Thyroid gland (tissue), 4 donors: ENCODE measurements around the gene MRPL10. TPM values are rescaled to one million over a fixed set of nuclear protein-coding genes. Genes with fewer than 3 reads are reported as not detected.

Experiments used
- DNase-seq, 2 donors: peaks; one replicate each; pipeline ENCODE4 v3.0.0-alpha.2; 2019
- H3K27ac ChIP-seq, 3 donors: fragments of 200-600 bp; sonication (generic); 1 replicate in 2 of 3; 2 replicates in 1 of 3; pipeline ENCODE4 v1.5.1; 2016 to 2019; ENCODE audit warnings: mild to moderate bottlenecking in 1 of 3, moderate library complexity in 1 of 3
- H3K27me3 ChIP-seq: fragments of 200-600 bp; sonication (generic); one replicate; pipeline ENCODE4 v1.5.1; 2019
- H3K36me3 ChIP-seq, 2 donors: fragments of 200-600 bp; sonication (generic); one replicate each; pipeline ENCODE4 v1.5.1; 2016 to 2019
- H3K4me1 ChIP-seq, 2 donors: fragments of 200-600 bp; sonication (generic); one replicate each; pipeline ENCODE4 v1.5.1; 2017 to 2019
- H3K4me3 ChIP-seq, 3 donors: fragments of 200-600 bp; sonication (generic); replicated peaks in 1 of 3; 1 replicate in 2 of 3; 2 replicates in 1 of 3; pipeline ENCODE4 v1.5.1; 2016; ENCODE audit warnings: mild to moderate bottlenecking in 1 of 3
- H3K9me3 ChIP-seq: fragments of 200-600 bp; sonication (generic); one replicate; pipeline ENCODE4 v1.5.1; 2017
- CTCF ChIP-seq, 6 experiments: fragments of 200-600 bp in 3 of 6; fragments of 450-650 bp in 3 of 6; sonication (generic) in 3 of 6; IDR thresholded peaks; one replicate each; pipeline ENCODE4 v1.5.1; 2016 to 2019; ENCODE audit warnings: antibody characterized with exemption in 6 of 6, mild to moderate bottlenecking in 2 of 6, inconsistent platforms in 1 of 6, moderate library complexity in 1 of 6
- POLR2A ChIP-seq, 2 donors: fragments of 450-650 bp; IDR thresholded peaks; one replicate each; pipeline ENCODE4 v1.6.1; 2017; ENCODE audit warnings: antibody characterized with exemption in 2 of 2, mild to moderate bottlenecking in 2 of 2, moderate library complexity in 1 of 2
- whole genome bisulfite sequencing, 2 donors: methylation state at CpG; one replicate each; pipeline ENCODE4 v1.1.5; 2017; 5-methylcytosine and 5-hydroxymethylcytosine counted together
- intact Hi-C: fragments of 100-400 bp; cut with DNase I; formaldehyde crosslinking; loops from one replicate; pipeline ENCODE4 v1.15.1; 2023
- total RNA-seq, 4 donors: library from RNA; depleted of rRNA; stranded (reverse); fragments of >200 nt; gene quantifications; one replicate each; pipeline ENCODE4 v1.2.3, GENCODE V29; 2016

Gene MRPL10
- total RNA-seq, 4 donors from 2014 or later = 36.1 to 51.9 (median 39.1) TPM

- Histone ChIP-seq H3K27ac (no peak overlapping the region), H3K4me1 (peaks cover 0 to 2% of the 10 kb centered on the region in 2 donors), H3K36me3 (peaks cover 16 to 22% of the 10 kb centered on the region in 2 donors), H3K27me3 (no peaks in the 10 kb centered on the region), H3K9me3 (no peaks in the 10 kb centered on the region), H3K4me3 (no peak overlapping the region)
- DNase-seq = no peak
- 62 to 66% methylated on average over 3 of the region's 3 CpGs for WGBS, 2 donors
- intact Hi-C loops = loop anchor here (10.0 kb wide), 1 partner anchor 140 kb away; no protein-coding TSS in a partner anchor
- TF ChIP-seq CTCF (IDR thresholded peaks at IDR 0.05) (no peak), POLR2A (IDR thresholded peaks at IDR 0.05) (no peak)
These were observed 26.9 kb downstream of the MRPL10 start for GRCh38 chr17:47804461-47804860.

- Histone ChIP-seq H3K4me3 (no peak overlapping the region), H3K4me1 (no peaks in the 10 kb centered on the region), H3K27ac (no peak overlapping the region), H3K27me3 (no peaks in the 10 kb centered on the region), H3K36me3 (peaks cover 12 to 15% of the 10 kb centered on the region in 2 donors), H3K9me3 (no peaks in the 10 kb centered on the region)
- DNase-seq = no peak
- intact Hi-C loops = loop anchor here (10.0 kb wide), 1 partner anchor 139 kb away; no protein-coding TSS in a partner anchor
- TF ChIP-seq POLR2A (IDR thresholded peaks at IDR 0.05) (no peak), CTCF (IDR thresholded peaks at IDR 0.05) (no peak)
- 70 to 76% methylated on average over 6 of the region's 6 CpGs for WGBS, 2 donors
These were observed 27.6 kb downstream of the MRPL10 start for GRCh38 chr17:47803751-47804150.

DNA sequence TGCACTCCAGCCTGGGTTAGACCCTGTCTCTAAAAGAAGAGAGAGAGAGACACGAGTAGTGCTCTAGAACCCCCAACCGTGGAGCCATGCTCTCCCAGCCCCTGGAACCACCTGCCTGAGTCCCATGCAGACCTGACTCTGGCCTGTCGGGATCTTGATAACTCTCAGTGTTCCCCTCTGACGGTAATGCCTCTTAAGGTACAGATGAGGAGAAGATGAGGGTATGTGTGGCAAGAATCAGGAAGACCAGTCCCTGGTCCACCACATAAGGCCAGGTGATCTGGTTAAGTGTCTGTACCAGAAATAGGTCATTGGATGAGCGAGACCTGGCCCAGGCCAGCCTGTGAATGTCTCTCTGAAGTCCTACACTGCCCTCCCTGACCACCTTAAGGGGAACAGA, 28.1 kb downstream of the MRPL10 start:
- 66 to 70% methylated on average over 5 of the region's 5 CpGs for WGBS, 2 donors
- Histone ChIP-seq H3K9me3 (no peaks in the 10 kb centered on the region), H3K4me1 (no peaks in the 10 kb centered on the region), H3K27me3 (no peaks in the 10 kb centered on the region), H3K27ac (no peak overlapping the region), H3K4me3 (no peak overlapping the region), H3K36me3 (peaks cover 7 to 11% of the 10 kb centered on the region in 2 donors)
- DNase-seq = no peak
- intact Hi-C loops = loop anchor here (10.0 kb wide), 1 partner anchor 138 kb away; no protein-coding TSS in a partner anchor
- TF ChIP-seq CTCF (IDR thresholded peaks at IDR 0.05) = no peak
- no peak for TF ChIP-seq POLR2A (IDR thresholded peaks at IDR 0.05)

GRCh38 chr17:47802341-47803022, 28.9 kb downstream of the MRPL10 start:
- intact Hi-C loops = loop anchor here (10.0 kb wide), 1 partner anchor 138 kb away; no protein-coding TSS in a partner anchor
- peak; percentile 52 to 53 for DNase-seq
- H3K9me3 ChIP-seq = no peaks in the 10 kb centered on the region
- H3K27ac ChIP-seq = no peak overlapping the region
- WGBS, 2 donors = 26 to 39% methylated on average over 9 of the region's 9 CpGs
- H3K4me1 ChIP-seq = no peaks in the 10 kb centered on the region
- TF ChIP-seq CTCF (IDR thresholded peaks at IDR 0.05) (peak in 4 of 6 experiments; percentile 36 to 64 (median 46)), POLR2A (IDR thresholded peaks at IDR 0.05) (no peak)
- H3K27me3 ChIP-seq = no peaks in the 10 kb centered on the region
- H3K36me3 ChIP-seq = peaks cover 0 to 3% of the 10 kb centered on the region in 2 donors
- no peak overlapping the region for H3K4me3 ChIP-seq

- DNase-seq = no peak
- no peak overlapping the region for H3K27ac ChIP-seq
- no peaks in the 10 kb centered on the region for H3K9me3 ChIP-seq
- intact Hi-C loops = loop anchor here (10.0 kb wide), 1 partner anchor 137 kb away; no protein-coding TSS in a partner anchor
- no peaks in the 10 kb centered on the region for H3K27me3 ChIP-seq
- TF ChIP-seq CTCF (IDR thresholded peaks at IDR 0.05) = no peak
- no peak for TF ChIP-seq POLR2A (IDR thresholded peaks at IDR 0.05)
- WGBS, 2 donors = 43 to 47% methylated on average over 6 of the region's 6 CpGs
- no peak overlapping the region for H3K4me3 ChIP-seq
- H3K36me3 ChIP-seq = no peaks in the 10 kb centered on the region
- no peaks in the 10 kb centered on the region for H3K4me1 ChIP-seq
These were observed 29.4 kb downstream of the MRPL10 start for GRCh38 chr17:47801906-47802305.
